Measurements from ENCODE around the gene WWTR1.

DNA sequence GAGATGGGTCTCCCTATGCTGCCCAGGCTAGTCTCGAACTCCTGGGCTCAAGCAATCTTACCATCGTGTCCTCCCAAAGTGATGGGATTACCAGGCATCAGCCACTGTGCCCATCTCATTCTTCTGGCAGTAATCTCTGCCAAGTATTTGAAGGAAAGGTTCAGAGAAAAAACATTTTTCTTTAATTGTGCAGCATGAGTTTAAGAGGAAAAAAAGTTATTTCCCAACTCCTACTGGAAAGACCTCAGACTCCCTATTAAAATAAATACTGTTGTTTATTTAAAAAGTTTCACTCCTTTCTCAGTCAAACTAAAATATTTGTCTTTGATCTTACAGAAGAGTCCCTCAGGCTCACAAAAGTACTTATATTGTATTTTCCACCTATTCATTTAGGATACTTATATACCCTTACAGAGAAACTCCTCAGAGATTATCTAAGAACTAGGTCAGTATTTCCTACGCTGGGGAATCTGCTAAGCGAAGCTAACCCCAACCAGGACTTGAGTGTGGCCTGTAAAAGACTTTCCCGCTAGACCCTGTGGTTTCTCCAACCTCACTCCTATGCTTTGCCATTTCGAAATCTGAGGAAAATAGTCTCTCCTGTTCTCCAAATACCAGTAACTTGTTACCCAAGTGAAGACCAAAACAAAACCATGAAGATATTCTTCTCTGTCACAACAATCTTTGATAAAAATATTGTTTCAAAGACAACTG, 28.7 kb downstream of the WWTR1 start:
- TF ChIP-seq GATA2 (IDR thresholded peaks at IDR 0.05; ENCODE audit: low read depth, low read length) = no peak
- no peak for TF ChIP-seq GATA3 (IDR thresholded peaks at IDR 0.05; ENCODE audit: low read depth, low read length)
